Transverse colon (tissue), 3 donors: ENCODE results near the gene GAS2.

Experiments
- CTCF ChIP-seq, 5 experiments: fragments of 200-600 bp in 3 of 5; fragments of 450-650 bp in 2 of 5; sonication (generic) in 3 of 5; IDR thresholded peaks; 1 replicate in 2 of 5; 2 replicates in 3 of 5; pipeline ENCODE4 v1.5.1; 2016 to 2017; ENCODE audit warnings: antibody characterized with exemption in 5 of 5, inconsistent platforms in 3 of 5, mild to moderate bottlenecking in 2 of 5, moderate library complexity in 1 of 5
- POLR2A ChIP-seq: fragments of 450-650 bp; IDR thresholded peaks from one replicate; pipeline ENCODE4 v1.6.1; 2016; ENCODE audit warnings: antibody characterized with exemption, mild to moderate bottlenecking, moderate library complexity

GRCh38 chr11:22832315-22833015 lies 166.1 kb downstream of the GAS2 start:
- TF ChIP-seq POLR2A (no peak), CTCF (IDR thresholded peaks at IDR 0.05) (no peak)
